ENCODE measurements around the gene PCYOX1L.

- TF ChIP-seq POLR2A (IDR thresholded peaks at IDR 0.05; ENCODE audit: low read depth, low read length) = no peak
- TF ChIP-seq POLR2AphosphoS5 (IDR thresholded peaks at IDR 0.05; ENCODE audit: low read depth, low read length) = no peak
Measured at GRCh38 chr5:149411738-149412519, 54.1 kb downstream of the PCYOX1L start.

Data from GM12892 (cell line).